H1 (cell line): ENCODE results near the gene CREBBP. TPM values are rescaled to one million over a fixed set of nuclear protein-coding genes. Genes with fewer than 3 reads are reported as not detected.

Experiments
- CBX8 ChIP-seq: fragments of 300-800, 300-1000 bp; sonication (generic); IDR thresholded peaks from 2 replicates; pipeline ENCODE4 v1.7.1; 2016; ENCODE audit warnings: low read depth, low read length, borderline replicate concordance
- MAX ChIP-seq: IDR thresholded peaks from 2 replicates; pipeline ENCODE4 v1.6.1; 2012; ENCODE audit warnings: inconsistent platforms
- POLR2A ChIP-seq, 2 experiments: IDR thresholded peaks; 1 replicate in 1 of 2; 2 replicates in 1 of 2; pipeline ENCODE4 v1.6.1; 2011; ENCODE audit warnings: low read depth in 2 of 2, low read length in 2 of 2, mild to moderate bottlenecking in 2 of 2; ENCODE audit errors: control extremely low read depth in 1 of 2
- polyA plus RNA-seq, 7 experiments: library from polyadenylated mRNA; depleted of rRNA in 3 of 7; stranded (reverse) in 5 of 7; unstranded in 2 of 7; fragments of >200 nt in 5 of 7; fragments of 200-250 nt in 2 of 7; gene quantifications; 1 replicate in 5 of 7; 2 replicates in 1 of 7; 4 replicates in 1 of 7; pipeline versions ENCODE4 v1.2.1 to v1.2.3, GENCODE V29; 2011 to 2013; ENCODE audit warnings: missing spikeins in 2 of 7, mixed read lengths in 2 of 7
- total RNA-seq: library from RNA; stranded (reverse); fragmentation: NEBNext Ultra II Directional; extraction: Animal tissue kit (Norgen Biotek cat#: 25700); gene quantifications from 2 replicates; pipeline ENCODE4 v1.2.1, GENCODE V29; 2021

The CREBBP gene
- total and polyA plus RNA-seq, 2 of the 8 experiments (the other 6 are each of a cell fraction or from before 2014, with no cell fraction given): 10.0 to 60.1 TPM

- TF ChIP-seq MAX: no peak
- no peak for TF ChIP-seq POLR2A (IDR thresholded peaks at IDR 0.05; ENCODE audit: control extremely low read depth in 1 of 2, low read depth in 2 of 2, low read length in 2 of 2)
- no peak for TF ChIP-seq CBX8
These were observed 145.7 kb downstream of the CREBBP start (continued) for GRCh38 chr16:3734758-3735221.
